VCaP (cell line): ENCODE results near the gene HS3ST5.

Experiments
- H3K27ac ChIP-seq: fragments of 450-650 bp; 2 replicates; pipeline ENCODE4 v1.5.1; 2017
- CTCF ChIP-seq: fragments of 450-650 bp; conservative IDR thresholded peaks from 2 replicates; pipeline ENCODE4 v1.5.1; 2017; ENCODE audit warnings: mild to moderate bottlenecking, moderate library complexity

The HS3ST5 gene

GRCh38 chr6:114277220-114277619 lies 65.6 kb downstream of the HS3ST5 start:
- no peak overlapping the region for H3K27ac ChIP-seq

GRCh38 chr6:114276783-114277182 lies 66.0 kb downstream of the HS3ST5 start:
- H3K27ac ChIP-seq, result no peak overlapping the region
- no peak for TF ChIP-seq CTCF

More at GRCh38 chr6:114277220-114277619, 65.6 kb downstream of the HS3ST5 start:
- TF ChIP-seq CTCF, result no peak

GRCh38 chr6:114274836-114275235 lies 68.0 kb downstream of the HS3ST5 start:
- no peak for TF ChIP-seq CTCF
- no peak overlapping the region for H3K27ac ChIP-seq

- no peak for TF ChIP-seq CTCF
- no peak overlapping the region for H3K27ac ChIP-seq
Measured at GRCh38 chr6:114272582-114272981, 70.2 kb downstream of the HS3ST5 start.

GRCh38 chr6:114271405-114271804 lies 71.4 kb downstream of the HS3ST5 start:
- no peak overlapping the region for H3K27ac ChIP-seq
- TF ChIP-seq CTCF, result no peak

- no peak overlapping the region for H3K27ac ChIP-seq
- TF ChIP-seq CTCF, result no peak
Measured at GRCh38 chr6:114267897-114268296, 74.9 kb downstream of the HS3ST5 start.

- no peak overlapping the region for H3K27ac ChIP-seq
- no peak for TF ChIP-seq CTCF
Measured at GRCh38 chr6:114260810-114261209, 82.0 kb downstream of the HS3ST5 start.

- H3K27ac ChIP-seq, result no peak overlapping the region
- no peak for TF ChIP-seq CTCF
Measured at GRCh38 chr6:114258376-114258775, 84.4 kb downstream of the HS3ST5 start.
